GM12878 (cell line): Measurements from ENCODE around the gene NTRK3.

Experiments used
- ATF3 ChIP-seq: IDR thresholded peaks from 2 replicates; pipeline ENCODE4 v1.6.1; 2011; ENCODE audit warnings: low read depth, mild to moderate bottlenecking, low read length, moderate library complexity, borderline replicate concordance; ENCODE audit errors: extremely low read depth
- CEBPB ChIP-seq, 2 experiments: fragments of 150-350 bp in 1 of 2; IDR thresholded peaks; 2 replicates each; pipeline ENCODE4 v1.6.1; 2012 to 2014; ENCODE audit warnings: low read depth in 2 of 2, low read length in 2 of 2, borderline replicate concordance in 1 of 2, inconsistent platforms in 1 of 2
- CTCF ChIP-seq, 3 experiments: IDR thresholded peaks in 2 of 3; conservative IDR thresholded peaks in 1 of 3; 2 replicates each; pipeline ENCODE4 v1.5.1; 2011; ENCODE audit warnings: low read depth in 3 of 3, low read length in 3 of 3, mild to moderate bottlenecking in 3 of 3, control low read depth in 2 of 3, moderate library complexity in 2 of 3, inconsistent platforms in 1 of 3, mixed read lengths in 1 of 3; ENCODE audit not compliant: control insufficient read depth in 2 of 3, insufficient read depth in 1 of 3; ENCODE audit errors: extremely low read depth in 1 of 3
- RAD21 ChIP-seq: IDR thresholded peaks from 2 replicates; pipeline ENCODE4 v1.6.1; 2011; ENCODE audit warnings: mild to moderate bottlenecking, low read depth, low read length, moderate library complexity; ENCODE audit not compliant: insufficient read depth
- RFX5 ChIP-seq: IDR thresholded peaks from 2 replicates; pipeline ENCODE4 v1.6.1; 2011; ENCODE audit warnings: low read depth, low read length, improper control_type of control experiment
- TAF1 ChIP-seq: IDR thresholded peaks from 2 replicates; pipeline ENCODE4 v1.6.1; 2011; ENCODE audit warnings: mild to moderate bottlenecking, low read depth, low read length, borderline replicate concordance
- TARDBP ChIP-seq: IDR thresholded peaks from 2 replicates; pipeline ENCODE4 v1.6.1; 2016; ENCODE audit warnings: borderline replicate concordance
- TBL1XR1 ChIP-seq: IDR thresholded peaks from 2 replicates; pipeline ENCODE4 v1.6.1; 2012; ENCODE audit warnings: low read depth, low read length, improper control_type of control experiment

- TF ChIP-seq TBL1XR1 = no peak
- no peak for TF ChIP-seq CTCF (IDR thresholded peaks at IDR 0.05 in 2 of 3, conservative IDR thresholded peaks at IDR 0.05 in 1 of 3; ENCODE audit: control insufficient read depth in 2 of 3, extremely low read depth in 1 of 3, insufficient read depth in 1 of 3, low read depth in 3 of 3, low read length in 3 of 3)
- TF ChIP-seq ATF3 = no peak
- no peak for TF ChIP-seq RAD21
- no peak for TF ChIP-seq TARDBP
- no peak for TF ChIP-seq CEBPB (IDR thresholded peaks at IDR 0.05; ENCODE audit: borderline replicate concordance in 1 of 2, low read depth in 2 of 2, low read length in 2 of 2)
- TF ChIP-seq TAF1 = no peak
- no peak for TF ChIP-seq RFX5
These were observed 17.7 kb downstream of the NTRK3 start for GRCh38 chr15:88238618-88239430.
